Astrocyte (in vitro differentiated cells and primary cell): ENCODE measurements around the gene ZBTB46. TPM values are rescaled to one million over a fixed set of nuclear protein-coding genes. Genes with fewer than 3 reads are reported as not detected.

Source experiments
- DNase-seq: peaks from one replicate; pipeline ENCODE4 v3.0.0-alpha.2; 2010; ENCODE audit warnings: low read depth
- FAIRE-seq: peaks from 2 replicates; lab custom pipeline; 2011; peaks lifted over from hg19 to GRCh38; lab: Jason Lieb, UNC
- H2AFZ ChIP-seq: 2 replicates; pipeline ENCODE4 v1.6.0; 2012; ENCODE audit warnings: low read depth, low read length, inconsistent platforms
- H3K27ac ChIP-seq: 2 replicates; pipeline ENCODE4 v1.5.1; 2011; ENCODE audit warnings: low read depth, low read length, inconsistent platforms
- H3K27me3 ChIP-seq: 2 replicates; pipeline ENCODE4 v1.6.0; 2011; ENCODE audit warnings: low read length, inconsistent platforms; ENCODE audit not compliant: insufficient read depth
- H3K36me3 ChIP-seq: 2 replicates; pipeline ENCODE4 v1.5.1; 2011; ENCODE audit warnings: low read length, inconsistent platforms; ENCODE audit not compliant: insufficient read depth
- H3K4me1 ChIP-seq: 2 replicates; pipeline ENCODE4 v1.5.1; 2011; ENCODE audit warnings: low read length, inconsistent platforms; ENCODE audit not compliant: insufficient read depth
- H3K4me2 ChIP-seq: 2 replicates; pipeline ENCODE4 v1.6.0; 2012; ENCODE audit warnings: low read length, inconsistent platforms
- H3K4me3 ChIP-seq: 2 replicates; pipeline ENCODE4 v1.5.1; 2011; ENCODE audit warnings: low read depth, mild to moderate bottlenecking, low read length, inconsistent platforms; ENCODE audit not compliant: insufficient read depth
- H3K79me2 ChIP-seq: 2 replicates; pipeline ENCODE4 v1.6.0; 2012; ENCODE audit warnings: mild to moderate bottlenecking, low read length, inconsistent platforms; ENCODE audit not compliant: insufficient read depth
- H3K9ac ChIP-seq: 2 replicates; pipeline ENCODE4 v1.6.0; 2012; ENCODE audit warnings: mild to moderate bottlenecking, low read length, inconsistent platforms
- H3K9me3 ChIP-seq: 2 replicates; pipeline ENCODE4 v1.5.1; 2012; ENCODE audit warnings: low read depth, mild to moderate bottlenecking, low read length, inconsistent platforms; ENCODE audit not compliant: insufficient read depth
- H4K20me1 ChIP-seq: 2 replicates; pipeline ENCODE4 v1.6.0; 2012; ENCODE audit warnings: low read length, inconsistent platforms; ENCODE audit not compliant: insufficient read depth
- H3K27ac Mint-ChIP-seq: one replicate; pipeline ENCODE4 v1.8.0; 2021; ENCODE audit warnings: mild to moderate bottlenecking, mixed read lengths; ENCODE audit not compliant: unreplicated experiment
- H3K27me3 Mint-ChIP-seq: one replicate; pipeline ENCODE4 v1.8.0; 2021; ENCODE audit warnings: low read depth, mixed read lengths; ENCODE audit not compliant: unreplicated experiment
- H3K36me3 Mint-ChIP-seq: one replicate; pipeline ENCODE4 v1.8.0; 2021; ENCODE audit warnings: low read depth, mixed read lengths; ENCODE audit not compliant: unreplicated experiment
- H3K4me1 Mint-ChIP-seq: one replicate; pipeline ENCODE4 v1.8.0; 2021; ENCODE audit warnings: low read depth, mixed read lengths; ENCODE audit not compliant: unreplicated experiment
- H3K4me3 Mint-ChIP-seq: one replicate; pipeline ENCODE4 v1.8.0; 2021; ENCODE audit warnings: mild to moderate bottlenecking, moderate library complexity, mixed read lengths; ENCODE audit not compliant: unreplicated experiment
- H3K9me3 Mint-ChIP-seq: one replicate; pipeline ENCODE4 v1.8.0; 2021; ENCODE audit warnings: mild to moderate bottlenecking, mixed read lengths; ENCODE audit not compliant: unreplicated experiment
- EZH2 ChIP-seq: IDR thresholded peaks from 2 replicates; pipeline ENCODE4 v1.6.1; 2012; ENCODE audit warnings: mild to moderate bottlenecking, low read length, inconsistent platforms; ENCODE audit not compliant: insufficient read depth
- total RNA-seq: library from RNA; stranded (reverse); gene quantifications from 2 replicates; pipeline ENCODE4 v1.2.1, GENCODE V29; 2021
- TF ChIP-seq, protein P1 (sequence below): IDR thresholded peaks from 2 replicates; pipeline ENCODE4 v1.5.1; 2011; ENCODE audit warnings: low read depth, mild to moderate bottlenecking, inconsistent platforms, low read length, moderate library complexity; ENCODE audit not compliant: insufficient read depth

ZBTB46 gene
- total RNA-seq, 1 donor from 2014 or later = 13.9 TPM

DNA sequence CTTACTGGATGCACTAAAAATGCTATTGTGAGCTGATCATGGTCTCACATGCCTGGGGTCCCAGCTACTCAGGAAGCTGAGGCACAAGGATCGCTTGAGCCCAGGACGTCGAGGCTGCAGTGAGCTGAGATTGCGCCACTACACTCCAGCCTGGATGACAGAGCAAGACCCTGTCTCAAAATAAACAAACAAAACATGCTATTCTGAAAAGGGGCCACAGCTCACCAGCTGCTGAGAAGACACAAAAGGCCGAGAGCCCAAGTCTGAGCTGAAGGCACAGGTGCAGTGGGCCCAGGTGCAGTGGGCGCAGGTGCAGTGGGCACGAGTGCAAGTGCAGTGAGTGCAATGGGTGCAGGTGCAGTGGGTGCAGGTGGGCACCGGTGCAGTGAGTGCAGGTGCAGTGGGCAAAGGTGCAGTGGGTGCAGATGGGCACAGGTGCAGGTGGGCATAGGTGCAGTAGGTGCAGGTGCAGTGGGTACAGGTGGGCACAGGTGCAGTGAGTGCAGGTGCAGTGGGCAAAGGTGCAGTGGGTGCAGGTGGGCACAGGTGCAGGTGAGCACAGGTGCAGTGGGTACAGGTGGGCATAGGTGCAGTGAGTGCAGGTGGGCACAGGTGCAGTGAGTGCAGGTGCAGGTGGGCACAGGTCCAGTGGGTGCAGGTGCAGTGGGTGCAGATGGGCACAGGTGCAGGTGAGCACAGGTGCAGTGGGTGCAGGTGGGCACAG is 16.0 kb downstream of the ZBTB46 start:
- Histone ChIP-seq H4K20me1 (peaks cover 36% of the 10 kb centered on the region), H3K36me3 (no peaks in the 10 kb centered on the region), H3K4me1 (no peaks in the 10 kb centered on the region), H3K27ac (no peak overlapping the region), H2AFZ (no peak overlapping the region), H3K4me2 (no peak overlapping the region), H3K79me2 (no peaks in the 10 kb centered on the region), H3K27me3 (no peaks in the 10 kb centered on the region), H3K9ac (no peak overlapping the region), H3K4me3 (no peak overlapping the region), H3K9me3 (no peaks in the 10 kb centered on the region)
- Mint-ChIP-seq H3K36me3 (peaks cover 10% of the 10 kb centered on the region), H3K27me3 (no peaks in the 10 kb centered on the region), H3K9me3 (no peaks in the 10 kb centered on the region), H3K4me3 (no peak overlapping the region), H3K4me1 (no peaks in the 10 kb centered on the region), H3K27ac (no peak overlapping the region)
- TF ChIP-seq, protein P1, sequence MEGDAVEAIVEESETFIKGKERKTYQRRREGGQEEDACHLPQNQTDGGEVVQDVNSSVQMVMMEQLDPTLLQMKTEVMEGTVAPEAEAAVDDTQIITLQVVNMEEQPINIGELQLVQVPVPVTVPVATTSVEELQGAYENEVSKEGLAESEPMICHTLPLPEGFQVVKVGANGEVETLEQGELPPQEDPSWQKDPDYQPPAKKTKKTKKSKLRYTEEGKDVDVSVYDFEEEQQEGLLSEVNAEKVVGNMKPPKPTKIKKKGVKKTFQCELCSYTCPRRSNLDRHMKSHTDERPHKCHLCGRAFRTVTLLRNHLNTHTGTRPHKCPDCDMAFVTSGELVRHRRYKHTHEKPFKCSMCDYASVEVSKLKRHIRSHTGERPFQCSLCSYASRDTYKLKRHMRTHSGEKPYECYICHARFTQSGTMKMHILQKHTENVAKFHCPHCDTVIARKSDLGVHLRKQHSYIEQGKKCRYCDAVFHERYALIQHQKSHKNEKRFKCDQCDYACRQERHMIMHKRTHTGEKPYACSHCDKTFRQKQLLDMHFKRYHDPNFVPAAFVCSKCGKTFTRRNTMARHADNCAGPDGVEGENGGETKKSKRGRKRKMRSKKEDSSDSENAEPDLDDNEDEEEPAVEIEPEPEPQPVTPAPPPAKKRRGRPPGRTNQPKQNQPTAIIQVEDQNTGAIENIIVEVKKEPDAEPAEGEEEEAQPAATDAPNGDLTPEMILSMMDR = no peak
- TF ChIP-seq EZH2 = no peak
- FAIRE-seq = no peak
- no peak for DNase-seq

DNA sequence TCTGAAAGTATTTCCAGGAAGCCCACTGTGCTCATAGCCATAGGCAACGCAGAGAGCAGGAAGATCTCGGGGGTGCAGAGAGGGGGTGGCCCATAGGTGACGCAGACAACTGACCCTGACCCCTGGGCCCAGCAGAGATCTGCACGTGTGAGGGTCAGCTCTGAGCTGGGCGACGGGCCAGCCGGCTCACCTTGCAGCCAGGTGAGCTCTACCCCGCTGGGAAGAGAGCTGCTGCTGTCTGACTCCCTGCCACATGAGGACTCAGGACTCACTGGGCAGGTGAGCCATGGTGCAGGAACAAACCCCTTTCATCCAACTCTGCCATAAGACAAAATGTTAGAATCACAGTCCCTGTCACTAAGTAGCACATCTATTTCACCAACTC is 19.6 kb downstream of the ZBTB46 start:
- peaks cover 33% of the 10 kb centered on the region for H4K20me1 ChIP-seq
- peaks cover 6% of the 10 kb centered on the region for H3K36me3 Mint-ChIP-seq

More for the DNA sequence above, 19.6 kb downstream of the ZBTB46 start:
- no peak for DNase-seq
- no peak overlapping the region for H3K27ac ChIP-seq
- no peaks in the 10 kb centered on the region for H3K36me3 ChIP-seq
- Mint-ChIP-seq H3K4me3 (no peak overlapping the region), H3K27me3 (no peaks in the 10 kb centered on the region), H3K9me3 (no peaks in the 10 kb centered on the region), H3K27ac (no peak overlapping the region), H3K4me1 (no peaks in the 10 kb centered on the region)
- H3K4me3 ChIP-seq = no peak overlapping the region
- no peak for FAIRE-seq
- no peak overlapping the region for H2AFZ ChIP-seq
- H3K27me3 ChIP-seq = no peaks in the 10 kb centered on the region
- no peak overlapping the region for H3K9ac ChIP-seq
- no peaks in the 10 kb centered on the region for H3K9me3 ChIP-seq
- TF ChIP-seq EZH2 = no peak
- TF ChIP-seq, protein P1 = no peak
- peaks cover 7% of the 10 kb centered on the region for H3K79me2 ChIP-seq
- H3K4me1 ChIP-seq = no peaks in the 10 kb centered on the region
- H3K4me2 ChIP-seq = no peak overlapping the region
